Body of pancreas (tissue), 4 donors: ENCODE measurements around the gene DLEC1.

Experiments
- CTCF ChIP-seq, 7 experiments: fragments of 450-650 bp in 4 of 7; fragments of 200-600 bp in 3 of 7; sonication (generic) in 3 of 7; IDR thresholded peaks; one replicate each; pipeline ENCODE4 v1.5.1; 2016 to 2019; ENCODE audit warnings: antibody characterized with exemption in 7 of 7
- POLR2A ChIP-seq, 3 donors: fragments of 450-650 bp; IDR thresholded peaks; one replicate each; pipeline ENCODE4 v1.6.1; 2016; ENCODE audit warnings: antibody characterized with exemption in 3 of 3, mild to moderate bottlenecking in 2 of 3

DNA sequence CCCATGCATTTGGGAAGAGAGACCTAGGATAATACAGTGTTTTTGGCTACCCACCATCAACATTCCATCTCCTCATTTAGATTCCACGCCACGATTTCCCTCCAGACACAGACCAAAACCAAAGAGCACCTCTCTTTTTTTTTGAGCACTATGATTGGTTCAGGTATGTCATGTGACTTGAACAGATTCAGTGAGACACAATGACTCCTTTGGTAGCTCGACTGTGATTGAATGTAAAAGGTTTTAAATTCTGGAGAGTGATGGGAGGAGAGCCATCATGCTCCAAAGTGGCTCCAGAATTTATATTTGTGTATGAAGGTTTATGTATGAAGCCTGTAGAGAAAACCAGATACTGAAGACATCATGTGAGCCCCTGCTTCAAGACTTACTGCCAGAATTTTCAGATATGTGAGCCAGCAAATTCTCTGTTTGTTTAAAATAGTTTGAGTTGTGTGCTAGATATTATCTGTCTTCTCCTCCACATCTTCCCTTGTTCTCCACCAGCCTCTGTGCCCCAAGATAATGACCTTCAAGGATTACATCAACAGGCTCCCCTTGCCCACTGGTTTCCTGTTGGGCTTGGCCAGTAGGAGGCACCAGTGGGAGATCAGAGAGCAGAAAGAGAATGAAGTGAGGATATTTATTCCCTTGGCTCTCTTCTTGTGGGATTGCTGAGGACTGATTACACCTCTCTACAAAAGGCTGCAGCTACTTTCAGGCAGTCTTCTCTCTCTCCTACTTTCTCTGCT, 111.9 kb downstream of the DLEC1 start:
- no peak for TF ChIP-seq CTCF (IDR thresholded peaks at IDR 0.05)
- TF ChIP-seq POLR2A (IDR thresholded peaks at IDR 0.05), result no peak
